WTC11 (cell line): ENCODE data around the gene PXK.

Experiments
- CBFB ChIP-seq: sonication (generic); formaldehyde crosslinking; IDR thresholded peaks from 2 replicates; pipeline ENCODE4 v1.8.1; 2022; ENCODE audit warnings: mild to moderate bottlenecking, low read depth, missing genetic modification reagents
- ELF4 ChIP-seq: sonication (generic); formaldehyde crosslinking; IDR thresholded peaks from 2 replicates; pipeline ENCODE4 v1.8.1; 2022; ENCODE audit warnings: low read depth, mild to moderate bottlenecking, moderate library complexity, missing genetic modification reagents
- FOXJ3 ChIP-seq: sonication (generic); formaldehyde crosslinking; IDR thresholded peaks from 2 replicates; pipeline ENCODE4 v1.9.0; 2021; ENCODE audit warnings: missing genetic modification reagents, mild to moderate bottlenecking, borderline replicate concordance
- NFE2L1 ChIP-seq: sonication (generic); formaldehyde crosslinking; IDR thresholded peaks from 2 replicates; pipeline ENCODE4 v1.8.1; 2023; ENCODE audit warnings: missing genetic modification reagents
- NR3C1 ChIP-seq: sonication (generic); formaldehyde crosslinking; conservative IDR thresholded peaks from 2 replicates; pipeline ENCODE4 v1.8.1; 2023; ENCODE audit warnings: low read depth, mild to moderate bottlenecking, missing genetic modification reagents
- ZNF219 ChIP-seq: sonication (generic); formaldehyde crosslinking; IDR thresholded peaks from 2 replicates; pipeline ENCODE4 v1.8.0; 2023; ENCODE audit warnings: missing genetic modification reagents, mild to moderate bottlenecking, borderline replicate concordance
- TF ChIP-seq, protein P1 (sequence below): fragments of 200-600 bp; IDR thresholded peaks from 2 replicates; pipeline ENCODE4 v1.8.0; 2022; ENCODE audit warnings: antibody characterized with exemption
- TF ChIP-seq, protein P2 (sequence below): sonication (generic); formaldehyde crosslinking; IDR thresholded peaks from 2 replicates; pipeline ENCODE4 v1.8.1; 2023; ENCODE audit warnings: mild to moderate bottlenecking, missing genetic modification reagents, moderate library complexity
- TF ChIP-seq, protein P3 (sequence below): sonication (generic); formaldehyde crosslinking; IDR thresholded peaks from 2 replicates; pipeline ENCODE4 v1.8.1; 2022; ENCODE audit warnings: missing genetic modification reagents, borderline replicate concordance

DNA sequence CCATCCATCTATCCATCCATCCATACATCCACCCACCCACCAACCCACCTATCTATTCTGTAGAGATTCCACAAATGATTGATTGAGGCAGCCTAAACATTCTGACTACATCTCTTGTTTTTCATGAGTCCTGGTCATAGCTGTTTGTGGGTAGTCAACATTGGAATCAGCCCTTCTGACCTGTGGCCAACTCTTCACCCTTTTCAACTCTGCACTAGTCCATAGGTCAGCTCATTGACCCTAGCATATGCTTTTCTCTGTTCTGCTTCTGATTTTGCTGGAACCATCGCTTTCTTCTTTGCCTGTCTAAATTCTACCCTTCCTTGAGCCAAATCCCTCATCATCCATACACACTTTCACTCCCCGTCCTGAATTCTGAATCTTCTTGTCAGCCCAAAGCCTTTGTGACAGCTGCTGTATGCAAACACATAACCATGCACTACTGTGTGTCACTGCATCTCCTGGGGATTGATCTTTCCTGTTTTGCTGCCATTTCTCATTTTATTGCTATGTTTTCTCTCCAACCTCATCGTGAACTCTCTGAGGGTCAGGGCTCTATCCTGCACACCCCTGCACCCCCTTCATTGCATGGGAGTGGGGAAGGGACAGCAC is 142.4 kb downstream of the PXK start:
- TF ChIP-seq, protein P1, sequence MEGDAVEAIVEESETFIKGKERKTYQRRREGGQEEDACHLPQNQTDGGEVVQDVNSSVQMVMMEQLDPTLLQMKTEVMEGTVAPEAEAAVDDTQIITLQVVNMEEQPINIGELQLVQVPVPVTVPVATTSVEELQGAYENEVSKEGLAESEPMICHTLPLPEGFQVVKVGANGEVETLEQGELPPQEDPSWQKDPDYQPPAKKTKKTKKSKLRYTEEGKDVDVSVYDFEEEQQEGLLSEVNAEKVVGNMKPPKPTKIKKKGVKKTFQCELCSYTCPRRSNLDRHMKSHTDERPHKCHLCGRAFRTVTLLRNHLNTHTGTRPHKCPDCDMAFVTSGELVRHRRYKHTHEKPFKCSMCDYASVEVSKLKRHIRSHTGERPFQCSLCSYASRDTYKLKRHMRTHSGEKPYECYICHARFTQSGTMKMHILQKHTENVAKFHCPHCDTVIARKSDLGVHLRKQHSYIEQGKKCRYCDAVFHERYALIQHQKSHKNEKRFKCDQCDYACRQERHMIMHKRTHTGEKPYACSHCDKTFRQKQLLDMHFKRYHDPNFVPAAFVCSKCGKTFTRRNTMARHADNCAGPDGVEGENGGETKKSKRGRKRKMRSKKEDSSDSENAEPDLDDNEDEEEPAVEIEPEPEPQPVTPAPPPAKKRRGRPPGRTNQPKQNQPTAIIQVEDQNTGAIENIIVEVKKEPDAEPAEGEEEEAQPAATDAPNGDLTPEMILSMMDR = no peak
- TF ChIP-seq, protein P2, sequence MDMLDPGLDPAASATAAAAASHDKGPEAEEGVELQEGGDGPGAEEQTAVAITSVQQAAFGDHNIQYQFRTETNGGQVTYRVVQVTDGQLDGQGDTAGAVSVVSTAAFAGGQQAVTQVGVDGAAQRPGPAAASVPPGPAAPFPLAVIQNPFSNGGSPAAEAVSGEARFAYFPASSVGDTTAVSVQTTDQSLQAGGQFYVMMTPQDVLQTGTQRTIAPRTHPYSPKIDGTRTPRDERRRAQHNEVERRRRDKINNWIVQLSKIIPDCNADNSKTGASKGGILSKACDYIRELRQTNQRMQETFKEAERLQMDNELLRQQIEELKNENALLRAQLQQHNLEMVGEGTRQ = no peak
- TF ChIP-seq, protein P3, sequence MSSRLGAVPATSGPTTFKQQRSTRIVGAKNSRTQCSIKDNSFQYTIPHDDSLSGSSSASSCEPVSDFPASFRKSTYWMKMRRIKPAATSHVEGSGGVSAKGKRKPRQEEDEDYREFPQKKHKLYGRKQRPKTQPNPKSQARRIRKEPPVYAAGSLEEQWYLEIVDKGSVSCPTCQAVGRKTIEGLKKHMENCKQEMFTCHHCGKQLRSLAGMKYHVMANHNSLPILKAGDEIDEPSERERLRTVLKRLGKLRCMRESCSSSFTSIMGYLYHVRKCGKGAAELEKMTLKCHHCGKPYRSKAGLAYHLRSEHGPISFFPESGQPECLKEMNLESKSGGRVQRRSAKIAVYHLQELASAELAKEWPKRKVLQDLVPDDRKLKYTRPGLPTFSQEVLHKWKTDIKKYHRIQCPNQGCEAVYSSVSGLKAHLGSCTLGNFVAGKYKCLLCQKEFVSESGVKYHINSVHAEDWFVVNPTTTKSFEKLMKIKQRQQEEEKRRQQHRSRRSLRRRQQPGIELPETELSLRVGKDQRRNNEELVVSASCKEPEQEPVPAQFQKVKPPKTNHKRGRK (CRISPR knock-in tag) = no peak
- TF ChIP-seq NR3C1 (CRISPR knock-in tag) (no peak), CBFB (CRISPR knock-in tag) (no peak), ELF4 (CRISPR knock-in tag) (no peak), ZNF219 (CRISPR knock-in tag) (no peak), FOXJ3 (CRISPR knock-in tag) (no peak), NFE2L1 (CRISPR knock-in tag) (no peak)
